CD4-positive, alpha-beta memory T cell (primary cell): Measurements from ENCODE around the gene TXNDC2. TPM values are rescaled to one million over a fixed set of nuclear protein-coding genes. Genes with fewer than 3 reads are reported as not detected.
A peak's percentile ranks its signal among the peaks of the same experiment; 100 is the strongest.

Source experiments
- CTCF ChIA-PET: fragments of 350-600 bp; sonication (Branson Sonifier 250); formaldehyde crosslinking; loops from one replicate; lab custom pipeline; 2021; ENCODE audit warnings: inconsistent platforms; ENCODE audit not compliant: partially characterized antibody; lab: Charles Lee
- POLR2A ChIA-PET: fragments of 350-600 bp; sonication (Branson Sonifier 250); formaldehyde crosslinking; loops from one replicate; lab custom pipeline; 2021; ENCODE audit not compliant: partially characterized antibody; lab: Charles Lee
- DNase-seq, 5 donors: peaks; one replicate each; pipeline versions ENCODE4 v3.0.0 to v3.0.0-alpha.2; 2020 to 2022; ENCODE audit warnings: mixed read lengths in 1 of 5
- H3K27ac ChIP-seq: one replicate; pipeline ENCODE4 v1.7.0; 2013; ENCODE audit warnings: low read depth, low read length
- H3K27me3 ChIP-seq: 2 replicates; pipeline ENCODE4 v1.7.0; 2013; ENCODE audit warnings: mild to moderate bottlenecking, low read length, moderate library complexity; ENCODE audit not compliant: insufficient read depth
- H3K36me3 ChIP-seq: 2 replicates; pipeline ENCODE4 v1.7.0; 2013; ENCODE audit warnings: mild to moderate bottlenecking, low read length, moderate library complexity; ENCODE audit not compliant: insufficient read depth
- H3K4me1 ChIP-seq: 2 replicates; pipeline ENCODE4 v1.7.0; 2013; ENCODE audit warnings: mild to moderate bottlenecking, low read length, moderate library complexity; ENCODE audit not compliant: insufficient read depth
- H3K4me3 ChIP-seq, 2 donors: one replicate each; pipeline ENCODE4 v1.7.0; 2013; ENCODE audit warnings: low read length in 2 of 2, mild to moderate bottlenecking in 1 of 2
- H3K9me3 ChIP-seq, 2 donors: one replicate each; pipeline ENCODE4 v1.7.0; 2013; ENCODE audit warnings: low read length in 2 of 2, control low read depth in 1 of 2; ENCODE audit not compliant: control insufficient read depth in 1 of 2
- H3K27ac Mint-ChIP-seq, 7 donors: one replicate each; pipeline ENCODE4 v1.8.0; 2020 to 2021; ENCODE audit warnings: mixed read lengths in 7 of 7, mild to moderate bottlenecking in 6 of 7, inconsistent platforms in 3 of 7, moderate library complexity in 3 of 7
- H3K27me3 Mint-ChIP-seq, 2 donors: one replicate each; pipeline ENCODE4 v1.8.0; 2020 to 2021; ENCODE audit warnings: mixed read lengths in 2 of 2
- H3K36me3 Mint-ChIP-seq, 2 donors: one replicate each; pipeline ENCODE4 v1.8.0; 2020 to 2021; ENCODE audit warnings: mixed read lengths in 2 of 2, inconsistent platforms in 1 of 2, mild to moderate bottlenecking in 1 of 2
- H3K4me1 Mint-ChIP-seq, 4 donors: one replicate each; pipeline ENCODE4 v1.8.0; 2020 to 2021; ENCODE audit warnings: mixed read lengths in 4 of 4, mild to moderate bottlenecking in 1 of 4
- H3K4me3 Mint-ChIP-seq, 8 donors: one replicate each; pipeline ENCODE4 v1.8.0; 2020 to 2021; ENCODE audit warnings: mixed read lengths in 8 of 8, mild to moderate bottlenecking in 7 of 8, moderate library complexity in 6 of 8, inconsistent platforms in 3 of 8
- H3K9me3 Mint-ChIP-seq, 8 donors: one replicate each; pipeline ENCODE4 v1.8.0; 2020 to 2021; ENCODE audit warnings: mixed read lengths in 8 of 8, mild to moderate bottlenecking in 5 of 8, inconsistent platforms in 3 of 8, moderate library complexity in 1 of 8
- intact Hi-C: fragments of 100-400 bp; cut with micrococcal nuclease; formaldehyde crosslinking; loops from one replicate; pipeline ENCODE4 v1.15.1; 2023
- polyA plus RNA-seq, 2 donors: library from polyadenylated mRNA; unstranded; fragments of 300-500 nt; fragmentation: Illumina TruSeq; gene quantifications; one replicate each; pipeline ENCODE4 v1.2.3, GENCODE V29; 2021
- total RNA-seq, 2 experiments: library from RNA; stranded (reverse); gene quantifications; one replicate each; pipeline ENCODE4 v1.2.3, GENCODE V29; 2021

TXNDC2 gene
- total and polyA plus RNA-seq, 4 experiments from 2014 or later = not detected

DNA sequence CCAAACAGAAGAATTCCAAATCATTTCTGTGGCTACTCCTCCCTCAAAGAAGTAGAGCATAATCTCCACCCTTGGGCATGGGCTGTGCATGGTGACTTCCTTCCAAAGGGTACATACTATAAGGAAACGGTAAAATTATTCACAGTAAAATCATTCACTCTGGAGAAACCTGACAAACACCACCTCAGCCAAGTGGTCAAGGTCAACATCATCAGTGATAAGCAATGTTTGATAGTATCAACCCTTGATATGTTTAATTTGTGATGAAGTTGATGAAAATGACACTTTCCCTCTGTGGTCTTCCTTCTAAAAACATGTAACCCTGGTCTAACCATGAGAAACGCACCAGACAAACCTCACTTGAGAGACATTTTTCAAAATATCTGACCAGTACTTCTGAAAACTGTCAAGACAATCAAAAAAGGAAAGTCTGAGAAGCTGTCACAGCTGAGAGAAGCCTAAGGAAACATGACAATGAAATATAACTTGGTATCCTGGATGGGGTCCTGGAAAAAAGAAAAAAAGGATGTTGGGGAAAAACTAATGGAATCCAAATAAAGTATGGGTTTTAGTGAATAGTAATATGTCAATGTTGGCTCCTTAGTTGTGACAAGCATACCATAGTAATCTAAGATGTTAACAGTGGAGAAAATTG is 9.4 kb upstream of the TXNDC2 start:
- H3K27ac Mint-ChIP-seq = no peak overlapping the region
- intact Hi-C loops = no loop called here

DNA sequence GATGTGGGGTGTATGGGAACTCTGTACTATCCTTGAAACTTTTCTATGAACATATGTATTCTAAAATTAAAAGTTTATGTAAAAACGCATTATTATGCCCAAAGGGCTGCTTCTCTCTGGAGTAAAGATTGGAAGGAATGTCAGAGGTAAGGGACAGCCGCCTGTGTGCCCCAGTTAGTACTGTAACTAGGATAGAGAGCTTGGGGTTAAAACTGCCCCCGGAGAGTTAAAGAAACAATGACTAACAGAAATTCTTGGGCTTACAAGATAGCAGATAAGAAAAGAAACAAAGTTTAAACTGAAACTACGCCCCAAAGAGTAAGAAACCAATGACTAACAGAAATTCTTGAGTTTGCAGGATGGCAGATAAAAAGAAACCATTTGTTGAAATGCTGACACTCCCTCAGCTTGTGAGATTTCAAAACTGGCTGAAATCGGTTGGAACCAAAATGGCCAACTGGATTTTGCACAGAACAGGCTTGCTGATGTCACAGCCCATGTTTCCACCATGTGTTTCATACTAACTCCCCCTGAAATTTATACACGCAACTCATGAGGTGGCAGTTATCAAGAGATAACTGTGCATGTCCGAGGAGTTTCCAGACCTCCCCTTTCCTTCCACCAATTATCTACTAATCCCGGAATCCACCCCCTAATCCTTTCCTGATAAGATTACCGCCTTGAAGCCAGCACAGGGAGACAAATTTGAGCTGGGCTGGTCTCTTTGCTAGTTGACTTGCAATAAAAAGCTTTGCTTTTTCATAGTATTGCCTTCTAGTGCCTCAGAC is 8.7 kb upstream of the TXNDC2 start:
- DNase-seq = no peak
- intact Hi-C loops = no loop called here
- H3K27me3 ChIP-seq = no peaks in the 10 kb centered on the region
- no peaks in the 10 kb centered on the region for H3K4me1 ChIP-seq
- ChIA-PET CTCF (no interaction called here), POLR2A (no interaction called here)
- Mint-ChIP-seq H3K4me1 (peaks cover 0 to 9% (median 1%) of the 10 kb centered on the region in 4 donors), H3K9me3 (no peaks in the 10 kb centered on the region), H3K27ac (no peak overlapping the region), H3K27me3 (peaks cover 5% of the 10 kb centered on the region in 2 donors), H3K4me3 (peak overlapping the region in 1 of 8 donors; percentile 24), H3K36me3 (no peaks in the 10 kb centered on the region)
- no peak overlapping the region for H3K4me3 ChIP-seq
- H3K27ac ChIP-seq = no peak overlapping the region
- H3K9me3 ChIP-seq = no peaks in the 10 kb centered on the region
- H3K36me3 ChIP-seq = no peaks in the 10 kb centered on the region

More for the DNA sequence above, 9.4 kb upstream of the TXNDC2 start:
- POLR2A ChIA-PET = no interaction called here
- Histone ChIP-seq H3K36me3 (no peaks in the 10 kb centered on the region), H3K27ac (no peak overlapping the region), H3K27me3 (no peaks in the 10 kb centered on the region), H3K4me3 (no peak overlapping the region), H3K9me3 (no peaks in the 10 kb centered on the region), H3K4me1 (no peaks in the 10 kb centered on the region)
- H3K27me3 Mint-ChIP-seq = peaks cover 5 to 9% of the 10 kb centered on the region in 2 donors
- no peak overlapping the region for H3K4me3 Mint-ChIP-seq
- peaks cover 0 to 9% (median 2%) of the 10 kb centered on the region in 4 donors for H3K4me1 Mint-ChIP-seq
- no peak for DNase-seq
- H3K9me3 Mint-ChIP-seq = no peaks in the 10 kb centered on the region
- H3K36me3 Mint-ChIP-seq = no peaks in the 10 kb centered on the region
- CTCF ChIA-PET = no interaction called here

DNA sequence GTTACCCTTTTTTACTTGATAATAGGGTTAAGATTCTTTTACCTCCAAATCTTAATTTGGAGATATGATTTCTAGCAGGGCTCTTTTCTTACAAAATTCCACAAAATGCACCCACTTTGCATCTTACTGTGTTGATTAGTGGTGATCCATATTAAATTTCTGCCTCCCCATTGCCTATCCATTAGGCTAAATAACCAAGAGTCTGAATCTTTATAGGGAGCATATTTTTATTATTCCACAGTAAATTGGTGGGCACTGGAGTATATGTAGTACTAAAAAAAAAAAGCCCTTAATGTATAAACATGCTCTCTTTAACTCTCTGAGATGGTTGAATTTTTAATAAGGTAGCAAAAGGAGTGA is 8.1 kb upstream of the TXNDC2 start:
- H3K27me3 ChIP-seq = no peaks in the 10 kb centered on the region
- H3K4me3 ChIP-seq = no peak overlapping the region
- H3K4me1 ChIP-seq = no peaks in the 10 kb centered on the region
- intact Hi-C loops = no loop called here
- ChIA-PET CTCF (no interaction called here), POLR2A (no interaction called here)
- H3K9me3 Mint-ChIP-seq = no peaks in the 10 kb centered on the region
- peaks cover 2 to 5% of the 10 kb centered on the region in 2 donors for H3K27me3 Mint-ChIP-seq
- H3K4me3 Mint-ChIP-seq = no peak overlapping the region
- H3K27ac ChIP-seq = no peak overlapping the region
- peaks cover 0 to 9% (median 1%) of the 10 kb centered on the region in 4 donors for H3K4me1 Mint-ChIP-seq
- H3K36me3 Mint-ChIP-seq = no peaks in the 10 kb centered on the region
- no peaks in the 10 kb centered on the region for H3K36me3 ChIP-seq
- no peak for DNase-seq
- no peak overlapping the region for H3K27ac Mint-ChIP-seq
- no peaks in the 10 kb centered on the region for H3K9me3 ChIP-seq

DNA sequence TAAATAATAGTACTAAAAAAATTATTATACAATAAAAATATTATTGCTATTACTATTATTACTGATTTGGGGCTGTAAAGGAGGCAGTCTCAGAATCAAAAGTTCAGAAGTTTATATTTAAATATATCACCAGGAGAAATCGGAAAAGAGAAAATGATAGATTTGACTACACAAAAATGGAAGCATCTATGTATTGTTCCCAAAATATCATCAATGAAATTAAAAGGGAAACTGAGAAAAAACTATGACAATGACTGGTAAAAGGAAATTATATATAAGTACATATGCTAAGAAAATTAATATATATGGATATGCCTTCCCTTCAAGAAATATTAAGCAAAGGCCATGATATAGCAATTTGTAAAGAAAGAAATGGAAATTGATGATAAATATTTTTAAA is 7.7 kb upstream of the TXNDC2 start:
- H3K36me3 Mint-ChIP-seq = no peaks in the 10 kb centered on the region
- H3K4me1 ChIP-seq = no peaks in the 10 kb centered on the region
- H3K9me3 Mint-ChIP-seq = no peaks in the 10 kb centered on the region
- ChIA-PET CTCF (no interaction called here), POLR2A (no interaction called here)
- peaks cover 0 to 9% (median 1%) of the 10 kb centered on the region in 4 donors for H3K4me1 Mint-ChIP-seq
- H3K9me3 ChIP-seq = no peaks in the 10 kb centered on the region
- H3K4me3 Mint-ChIP-seq = no peak overlapping the region
- intact Hi-C loops = no loop called here
- H3K36me3 ChIP-seq = no peaks in the 10 kb centered on the region
- no peaks in the 10 kb centered on the region for H3K27me3 ChIP-seq
- H3K4me3 ChIP-seq = no peak overlapping the region
- no peak overlapping the region for H3K27ac Mint-ChIP-seq
- DNase-seq = no peak
- peaks cover 2 to 5% of the 10 kb centered on the region in 2 donors for H3K27me3 Mint-ChIP-seq
- H3K27ac ChIP-seq = no peak overlapping the region

DNA sequence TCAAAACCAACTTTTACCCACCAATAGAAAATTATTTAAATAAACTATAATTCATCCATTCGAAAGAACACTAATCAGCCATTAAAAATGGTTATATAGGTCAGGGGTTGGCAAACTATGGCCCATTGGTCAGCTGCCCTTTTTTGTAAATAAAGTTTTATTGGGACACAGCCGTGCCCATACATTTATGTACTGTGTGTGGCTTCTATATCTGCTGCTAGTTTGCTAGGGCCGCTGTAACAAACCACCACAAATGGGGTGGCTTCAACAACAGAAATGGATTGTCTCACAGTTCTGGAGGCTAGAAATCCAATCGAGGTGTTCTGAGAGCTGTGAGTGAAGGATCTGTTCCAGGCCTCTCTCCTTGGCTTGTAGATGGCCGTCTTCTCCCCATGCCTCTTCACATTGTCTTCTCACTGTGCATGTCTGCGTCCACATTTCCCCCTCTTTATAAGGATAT is 7.0 kb upstream of the TXNDC2 start:
- DNase-seq = no peak
- Histone ChIP-seq H3K27ac (no peak overlapping the region), H3K4me1 (no peaks in the 10 kb centered on the region), H3K9me3 (no peaks in the 10 kb centered on the region), H3K27me3 (no peaks in the 10 kb centered on the region), H3K36me3 (no peaks in the 10 kb centered on the region), H3K4me3 (no peak overlapping the region)
- Mint-ChIP-seq H3K9me3 (no peaks in the 10 kb centered on the region), H3K27me3 (peaks cover 2 to 5% of the 10 kb centered on the region in 2 donors), H3K4me3 (no peak overlapping the region), H3K27ac (no peak overlapping the region), H3K4me1 (peaks cover 0 to 9% (median 1%) of the 10 kb centered on the region in 4 donors), H3K36me3 (no peaks in the 10 kb centered on the region)
- intact Hi-C loops = no loop called here
- ChIA-PET CTCF (no interaction called here), POLR2A (no interaction called here)

DNA sequence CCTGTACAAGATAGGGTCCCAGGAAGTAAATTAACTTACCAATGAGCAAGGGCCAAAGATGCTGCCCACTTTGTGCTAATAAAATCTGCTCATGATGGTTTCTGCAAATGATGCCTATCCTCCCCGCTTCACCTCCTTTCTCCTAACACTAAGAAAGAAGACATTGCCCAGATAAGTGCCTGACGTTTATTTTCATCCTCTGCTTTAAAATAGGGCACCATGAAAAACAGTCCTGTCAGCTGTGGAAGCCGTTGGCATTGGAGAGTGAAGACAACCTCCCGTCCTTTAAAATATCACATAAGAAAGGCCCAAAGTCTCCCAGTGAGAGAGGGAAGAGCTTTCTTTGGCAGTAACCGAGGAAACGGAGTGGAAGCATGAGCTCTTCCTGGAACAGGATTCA is 1.7 kb upstream of the TXNDC2 start:
- no peaks in the 10 kb centered on the region for H3K36me3 Mint-ChIP-seq
- DNase-seq = no peak
- Histone ChIP-seq H3K4me1 (no peaks in the 10 kb centered on the region), H3K9me3 (no peaks in the 10 kb centered on the region), H3K4me3 (no peak overlapping the region), H3K36me3 (no peaks in the 10 kb centered on the region), H3K27ac (no peak overlapping the region), H3K27me3 (no peaks in the 10 kb centered on the region)
- intact Hi-C loops = no loop called here
- H3K4me3 Mint-ChIP-seq = no peak overlapping the region
- CTCF ChIA-PET = no interaction called here
- no peaks in the 10 kb centered on the region for H3K9me3 Mint-ChIP-seq
- H3K4me1 Mint-ChIP-seq = no peaks in the 10 kb centered on the region
- H3K27me3 Mint-ChIP-seq = peaks cover 2 to 3% of the 10 kb centered on the region in 2 donors
- H3K27ac Mint-ChIP-seq = no peak overlapping the region
- POLR2A ChIA-PET = no interaction called here

DNA sequence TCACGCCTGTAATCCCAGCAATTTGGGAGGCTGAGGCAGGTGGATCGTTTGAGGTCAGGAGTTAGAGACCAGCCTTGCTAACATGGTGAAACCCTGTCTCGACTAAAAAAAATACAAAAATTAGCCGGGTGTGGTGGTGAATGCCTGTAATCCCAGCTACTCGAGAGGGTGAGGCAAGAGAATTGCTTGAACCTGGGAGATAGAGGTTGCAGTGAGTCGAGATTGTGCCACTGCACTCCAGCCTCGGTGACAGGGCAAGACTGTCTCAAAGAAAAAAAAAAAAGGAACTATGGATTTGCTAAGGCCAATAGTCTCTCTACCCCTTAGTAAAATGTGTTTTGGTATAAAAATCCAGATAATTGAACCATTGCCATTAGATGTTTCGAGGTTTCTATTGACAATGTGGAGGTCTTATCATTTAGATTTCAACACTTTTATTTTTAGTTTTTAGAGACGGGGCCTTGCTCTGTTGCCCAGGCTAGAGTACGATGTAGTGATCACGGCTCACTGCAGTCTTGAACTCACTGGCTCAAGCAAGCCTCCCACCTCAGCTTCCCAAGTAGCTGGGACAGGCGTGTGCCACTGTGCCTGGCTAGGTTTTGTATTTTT is 1.1 kb upstream of the TXNDC2 start:
- CTCF ChIA-PET = no interaction called here

More for the DNA sequence above, 1.1 kb upstream of the TXNDC2 start:
- H3K27me3 Mint-ChIP-seq = peaks cover 2 to 3% of the 10 kb centered on the region in 2 donors
- H3K27ac ChIP-seq = no peak overlapping the region
- H3K4me3 Mint-ChIP-seq = no peak overlapping the region
- no peaks in the 10 kb centered on the region for H3K4me1 ChIP-seq
- no peaks in the 10 kb centered on the region for H3K36me3 ChIP-seq
- H3K9me3 ChIP-seq = no peaks in the 10 kb centered on the region
- H3K27ac Mint-ChIP-seq = no peak overlapping the region
- no peaks in the 10 kb centered on the region for H3K4me1 Mint-ChIP-seq
- no peaks in the 10 kb centered on the region for H3K9me3 Mint-ChIP-seq
- H3K36me3 Mint-ChIP-seq = no peaks in the 10 kb centered on the region
- H3K27me3 ChIP-seq = no peaks in the 10 kb centered on the region
- POLR2A ChIA-PET = no interaction called here
- intact Hi-C loops = no loop called here
- no peak overlapping the region for H3K4me3 ChIP-seq
- DNase-seq = no peak
